Neural cell (in vitro differentiated cells): Measurements from ENCODE around the gene ARHGEF10L. TPM values are rescaled to one million over a fixed set of nuclear protein-coding genes. Genes with fewer than 3 reads are reported as not detected.

ENCODE experiments used
- H2AFZ ChIP-seq: fragments of 200-600, 300-800 bp; sonication (generic), shearing (Covaris generic); 2 replicates; pipeline ENCODE4 v1.6.0; 2014; ENCODE audit warnings: low read depth, mild to moderate bottlenecking, antibody characterized with exemption, low read length, moderate library complexity
- H3F3A ChIP-seq: fragments of 200-600 bp; shearing (Covaris generic); 2 replicates; pipeline ENCODE4 v1.6.1; 2016; ENCODE audit warnings: mild to moderate bottlenecking, moderate library complexity, mixed read lengths, antibody characterized with exemption, low read length; ENCODE audit not compliant: insufficient read depth, poor library complexity, severe bottlenecking
- H3K27ac ChIP-seq: fragments of 200-600, 300-800 bp; sonication (generic), shearing (Covaris generic); 2 replicates; pipeline ENCODE4 v1.5.1; 2014; ENCODE audit warnings: mild to moderate bottlenecking, low read length, moderate library complexity
- H3K27me3 ChIP-seq: fragments of 300-800, 200-600 bp; sonication (generic), shearing (Covaris generic); 2 replicates; pipeline ENCODE4 v1.6.0; 2014; ENCODE audit warnings: mild to moderate bottlenecking, low read depth, low read length, moderate library complexity; ENCODE audit not compliant: insufficient read depth
- H3K36me3 ChIP-seq: fragments of 300-800, 200-600 bp; sonication (generic), shearing (Covaris generic); 2 replicates; pipeline ENCODE4 v1.5.1; 2014; ENCODE audit warnings: mild to moderate bottlenecking, antibody characterized with exemption, low read length, moderate library complexity; ENCODE audit not compliant: insufficient read depth
- H3K4me2 ChIP-seq: fragments of 300-800, 200-600 bp; sonication (generic), shearing (Covaris generic); 2 replicates; pipeline ENCODE4 v1.6.0; 2014; ENCODE audit warnings: mild to moderate bottlenecking, low read length
- H3K4me3 ChIP-seq: fragments of 300-800, 200-600 bp; sonication (generic), shearing (Covaris generic); 2 replicates; pipeline ENCODE4 v1.5.1; 2014; ENCODE audit warnings: mild to moderate bottlenecking, low read length, moderate library complexity
- H3K79me2 ChIP-seq: fragments of 200-600 bp; shearing (Covaris generic); replicated peaks from 2 replicates; pipeline ENCODE4 v1.6.0; 2014; ENCODE audit warnings: mild to moderate bottlenecking, low read length, moderate library complexity; ENCODE audit not compliant: insufficient read depth
- H3K9ac ChIP-seq: fragments of 300-800, 200-600 bp; sonication (generic), shearing (Covaris generic); 2 replicates; pipeline ENCODE4 v1.6.1; 2016; ENCODE audit warnings: mild to moderate bottlenecking, low read length, mixed read lengths
- H3K9me2 ChIP-seq: fragments of 200-600 bp; shearing (Covaris generic); 2 replicates; pipeline ENCODE4 v1.6.1; 2016; ENCODE audit warnings: mild to moderate bottlenecking, low read length, mixed read lengths; ENCODE audit not compliant: insufficient read depth
- H3K9me3 ChIP-seq: fragments of 200-600, 300-800 bp; sonication (generic), shearing (Covaris generic); 2 replicates; pipeline ENCODE4 v1.6.1; 2016; ENCODE audit warnings: mild to moderate bottlenecking, mixed run types, low read length, moderate library complexity, mixed read lengths
- H4K20me1 ChIP-seq: fragments of 200-600 bp; shearing (Covaris generic); 2 replicates; pipeline ENCODE4 v1.6.1; 2016; ENCODE audit warnings: mild to moderate bottlenecking, mixed run types; ENCODE audit not compliant: insufficient read depth
- EP300 ChIP-seq: fragments of 450-650 bp; conservative IDR thresholded peaks from 2 replicates; pipeline ENCODE4 v1.6.1; 2014; ENCODE audit warnings: antibody characterized with exemption, mild to moderate bottlenecking, moderate library complexity; ENCODE audit not compliant: poor library complexity, severe bottlenecking
- EZH2 ChIP-seq: fragments of 200-600, 300-800 bp; shearing (Covaris generic), sonication (generic); IDR thresholded peaks from 2 replicates; pipeline ENCODE4 v1.6.1; 2014; ENCODE audit warnings: antibody characterized with exemption, low read length, borderline replicate concordance, mild to moderate bottlenecking; ENCODE audit not compliant: insufficient read depth, poor library complexity, severe bottlenecking
- MXI1 ChIP-seq: fragments of 450-650 bp; conservative IDR thresholded peaks from 2 replicates; pipeline ENCODE4 v1.6.1; 2014; ENCODE audit warnings: antibody characterized with exemption, mild to moderate bottlenecking; ENCODE audit not compliant: poor library complexity, severe bottlenecking
- POLR2AphosphoS5 ChIP-seq: IDR thresholded peaks from 2 replicates; pipeline ENCODE4 v1.6.1; 2012
- RAD21 ChIP-seq: fragments of 450-650 bp; conservative IDR thresholded peaks from 2 replicates; pipeline ENCODE4 v1.6.1; 2014; ENCODE audit warnings: antibody characterized with exemption, mild to moderate bottlenecking, moderate library complexity
- SMC3 ChIP-seq: fragments of 450-650 bp; conservative IDR thresholded peaks from 2 replicates; pipeline ENCODE4 v1.6.1; 2014; ENCODE audit warnings: antibody characterized with exemption, mild to moderate bottlenecking, moderate library complexity; ENCODE audit not compliant: poor library complexity
- TAF1 ChIP-seq: IDR thresholded peaks from 2 replicates; pipeline ENCODE4 v1.6.1; 2012; ENCODE audit warnings: low read depth
- polyA plus RNA-seq: library from polyadenylated mRNA; depleted of rRNA; stranded (reverse); fragments of >200 nt; gene quantifications from 2 replicates; pipeline ENCODE4 v1.2.3, GENCODE V29; 2014
- TF ChIP-seq, protein P1 (sequence below): IDR thresholded peaks from 2 replicates; pipeline ENCODE4 v1.6.1; 2012; ENCODE audit warnings: borderline replicate concordance
- TF ChIP-seq, protein P2 (sequence below): fragments of 450-650 bp; IDR thresholded peaks from 2 replicates; pipeline ENCODE4 v1.5.1; 2014; ENCODE audit warnings: antibody characterized with exemption, mild to moderate bottlenecking, moderate library complexity; ENCODE audit not compliant: poor library complexity, severe bottlenecking

ARHGEF10L gene
- polyA plus RNA-seq, 1 donor from 2014 or later: 123 TPM

DNA sequence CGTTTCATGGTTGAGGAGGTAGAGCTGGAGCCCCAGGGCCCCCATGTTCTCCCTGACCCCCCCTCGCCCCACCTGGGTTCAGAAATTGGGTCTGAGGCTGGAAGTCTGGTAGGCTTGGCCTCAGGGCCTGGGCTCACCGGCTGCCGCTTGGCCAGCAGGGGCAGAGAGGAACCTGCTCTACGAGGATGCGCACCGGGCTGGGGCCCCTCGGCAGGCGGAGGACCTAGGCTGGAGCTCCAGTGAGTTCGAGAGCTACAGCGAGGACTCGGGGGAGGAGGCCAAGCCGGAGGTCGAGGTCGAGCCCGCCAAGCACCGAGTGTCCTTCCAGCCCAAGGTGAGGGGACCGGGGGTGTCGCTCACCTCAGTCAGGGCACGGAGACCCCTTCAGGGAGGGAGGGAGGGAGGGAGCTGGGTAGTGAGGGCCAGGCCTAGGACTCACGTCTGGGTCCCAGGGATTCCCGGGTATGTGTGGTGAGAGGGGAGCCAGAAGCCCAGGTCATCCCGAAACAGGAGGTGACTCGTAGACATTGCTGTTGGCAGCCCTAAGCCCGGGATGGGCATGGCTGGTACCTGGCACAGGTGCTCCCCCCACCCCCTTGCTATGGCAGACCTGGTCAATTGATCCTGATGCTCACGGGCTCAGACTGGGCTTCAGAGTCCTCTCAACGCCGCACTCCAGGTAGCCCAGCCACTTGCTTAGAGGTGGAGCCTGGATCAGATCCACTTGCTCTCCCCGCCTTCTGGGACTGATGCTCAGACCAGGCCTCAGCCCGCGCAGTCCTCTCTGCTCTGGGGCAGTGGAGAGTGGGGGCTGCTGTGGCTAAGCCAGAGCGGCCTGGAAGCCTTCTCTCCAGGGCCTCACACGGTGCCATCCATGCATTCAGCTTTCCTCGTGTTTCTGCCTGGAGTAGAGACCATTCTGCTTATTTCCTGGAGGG is 68.4 kb downstream of the ARHGEF10L start:
- H3K4me2 ChIP-seq: no peak overlapping the region
- H3K27ac ChIP-seq: no peak overlapping the region
- H3F3A ChIP-seq: no peaks in the 10 kb centered on the region
- no peaks in the 10 kb centered on the region for H3K79me2 ChIP-seq
- no peaks in the 10 kb centered on the region for H3K9me3 ChIP-seq
- no peak overlapping the region for H3K9ac ChIP-seq
- no peaks in the 10 kb centered on the region for H4K20me1 ChIP-seq
- no peak overlapping the region for H3K4me3 ChIP-seq
- no peaks in the 10 kb centered on the region for H3K36me3 ChIP-seq
- TF ChIP-seq EZH2 (no peak), RAD21 (no peak), MXI1 (no peak), EP300 (no peak), TAF1 (no peak), POLR2AphosphoS5 (no peak), SMC3 (no peak)
- TF ChIP-seq, protein P1, sequence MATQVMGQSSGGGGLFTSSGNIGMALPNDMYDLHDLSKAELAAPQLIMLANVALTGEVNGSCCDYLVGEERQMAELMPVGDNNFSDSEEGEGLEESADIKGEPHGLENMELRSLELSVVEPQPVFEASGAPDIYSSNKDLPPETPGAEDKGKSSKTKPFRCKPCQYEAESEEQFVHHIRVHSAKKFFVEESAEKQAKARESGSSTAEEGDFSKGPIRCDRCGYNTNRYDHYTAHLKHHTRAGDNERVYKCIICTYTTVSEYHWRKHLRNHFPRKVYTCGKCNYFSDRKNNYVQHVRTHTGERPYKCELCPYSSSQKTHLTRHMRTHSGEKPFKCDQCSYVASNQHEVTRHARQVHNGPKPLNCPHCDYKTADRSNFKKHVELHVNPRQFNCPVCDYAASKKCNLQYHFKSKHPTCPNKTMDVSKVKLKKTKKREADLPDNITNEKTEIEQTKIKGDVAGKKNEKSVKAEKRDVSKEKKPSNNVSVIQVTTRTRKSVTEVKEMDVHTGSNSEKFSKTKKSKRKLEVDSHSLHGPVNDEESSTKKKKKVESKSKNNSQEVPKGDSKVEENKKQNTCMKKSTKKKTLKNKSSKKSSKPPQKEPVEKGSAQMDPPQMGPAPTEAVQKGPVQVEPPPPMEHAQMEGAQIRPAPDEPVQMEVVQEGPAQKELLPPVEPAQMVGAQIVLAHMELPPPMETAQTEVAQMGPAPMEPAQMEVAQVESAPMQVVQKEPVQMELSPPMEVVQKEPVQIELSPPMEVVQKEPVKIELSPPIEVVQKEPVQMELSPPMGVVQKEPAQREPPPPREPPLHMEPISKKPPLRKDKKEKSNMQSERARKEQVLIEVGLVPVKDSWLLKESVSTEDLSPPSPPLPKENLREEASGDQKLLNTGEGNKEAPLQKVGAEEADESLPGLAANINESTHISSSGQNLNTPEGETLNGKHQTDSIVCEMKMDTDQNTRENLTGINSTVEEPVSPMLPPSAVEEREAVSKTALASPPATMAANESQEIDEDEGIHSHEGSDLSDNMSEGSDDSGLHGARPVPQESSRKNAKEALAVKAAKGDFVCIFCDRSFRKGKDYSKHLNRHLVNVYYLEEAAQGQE: no peak
- TF ChIP-seq, protein P2, sequence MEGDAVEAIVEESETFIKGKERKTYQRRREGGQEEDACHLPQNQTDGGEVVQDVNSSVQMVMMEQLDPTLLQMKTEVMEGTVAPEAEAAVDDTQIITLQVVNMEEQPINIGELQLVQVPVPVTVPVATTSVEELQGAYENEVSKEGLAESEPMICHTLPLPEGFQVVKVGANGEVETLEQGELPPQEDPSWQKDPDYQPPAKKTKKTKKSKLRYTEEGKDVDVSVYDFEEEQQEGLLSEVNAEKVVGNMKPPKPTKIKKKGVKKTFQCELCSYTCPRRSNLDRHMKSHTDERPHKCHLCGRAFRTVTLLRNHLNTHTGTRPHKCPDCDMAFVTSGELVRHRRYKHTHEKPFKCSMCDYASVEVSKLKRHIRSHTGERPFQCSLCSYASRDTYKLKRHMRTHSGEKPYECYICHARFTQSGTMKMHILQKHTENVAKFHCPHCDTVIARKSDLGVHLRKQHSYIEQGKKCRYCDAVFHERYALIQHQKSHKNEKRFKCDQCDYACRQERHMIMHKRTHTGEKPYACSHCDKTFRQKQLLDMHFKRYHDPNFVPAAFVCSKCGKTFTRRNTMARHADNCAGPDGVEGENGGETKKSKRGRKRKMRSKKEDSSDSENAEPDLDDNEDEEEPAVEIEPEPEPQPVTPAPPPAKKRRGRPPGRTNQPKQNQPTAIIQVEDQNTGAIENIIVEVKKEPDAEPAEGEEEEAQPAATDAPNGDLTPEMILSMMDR: no peak
- H2AFZ ChIP-seq: no peak overlapping the region
- H3K9me2 ChIP-seq: no peaks in the 10 kb centered on the region
- no peaks in the 10 kb centered on the region for H3K27me3 ChIP-seq

DNA sequence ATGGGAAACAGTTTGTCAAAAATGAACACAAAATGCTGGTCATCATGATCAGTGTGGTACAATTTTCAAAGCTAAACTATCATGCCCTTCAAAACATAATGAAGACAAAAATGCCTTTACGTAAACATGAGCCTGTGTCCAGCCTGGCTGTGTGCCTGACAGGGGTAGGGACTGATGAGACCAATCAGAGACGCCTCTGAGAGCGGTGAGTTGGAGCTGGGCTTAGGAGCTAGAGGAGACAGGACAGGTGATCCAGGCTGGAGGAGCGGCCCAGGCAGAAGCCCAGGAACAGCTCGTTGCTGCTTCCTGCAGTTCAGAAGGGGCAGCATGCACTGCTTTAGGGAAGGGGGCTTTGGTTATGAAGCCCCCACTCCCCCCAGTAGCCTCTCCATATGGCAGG is 70.0 kb downstream of the ARHGEF10L start:
- Histone ChIP-seq H3K79me2 (no peaks in the 10 kb centered on the region), H3K4me3 (no peak overlapping the region), H3K36me3 (no peaks in the 10 kb centered on the region), H2AFZ (no peak overlapping the region), H3K27me3 (no peaks in the 10 kb centered on the region), H3K9me3 (no peaks in the 10 kb centered on the region), H3K27ac (no peak overlapping the region), H4K20me1 (no peaks in the 10 kb centered on the region), H3K9ac (no peak overlapping the region), H3K4me2 (no peak overlapping the region), H3K9me2 (no peaks in the 10 kb centered on the region), H3F3A (no peaks in the 10 kb centered on the region)
- TF ChIP-seq EZH2 (no peak), SMC3 (no peak), EP300 (no peak), MXI1 (no peak)
- TF ChIP-seq, protein P2: no peak
